GM19467 (cell line): Measurements from ENCODE around the gene DLX2.

Experiments used
- ATAC-seq: cut with Tn5 transposase; IDR thresholded peaks from one replicate; pipeline ENCODE4 v1.9.1; 2021; ENCODE audit warnings: mild to moderate bottlenecking, moderate library complexity; ENCODE audit not compliant: unreplicated experiment

Gene DLX2

GRCh38 chr2:172094294-172095145, 8.2 kb downstream of the DLX2 start:
- no peak for ATAC-seq

- ATAC-seq = no peak
Measured at GRCh38 chr2:172093416-172094293, 9.0 kb downstream of the DLX2 start.

- no peak for ATAC-seq
Measured at GRCh38 chr2:172092716-172093415, 9.8 kb downstream of the DLX2 start.

- ATAC-seq = no peak
Measured at GRCh38 chr2:172091761-172092566, 10.7 kb downstream of the DLX2 start.

DNA sequence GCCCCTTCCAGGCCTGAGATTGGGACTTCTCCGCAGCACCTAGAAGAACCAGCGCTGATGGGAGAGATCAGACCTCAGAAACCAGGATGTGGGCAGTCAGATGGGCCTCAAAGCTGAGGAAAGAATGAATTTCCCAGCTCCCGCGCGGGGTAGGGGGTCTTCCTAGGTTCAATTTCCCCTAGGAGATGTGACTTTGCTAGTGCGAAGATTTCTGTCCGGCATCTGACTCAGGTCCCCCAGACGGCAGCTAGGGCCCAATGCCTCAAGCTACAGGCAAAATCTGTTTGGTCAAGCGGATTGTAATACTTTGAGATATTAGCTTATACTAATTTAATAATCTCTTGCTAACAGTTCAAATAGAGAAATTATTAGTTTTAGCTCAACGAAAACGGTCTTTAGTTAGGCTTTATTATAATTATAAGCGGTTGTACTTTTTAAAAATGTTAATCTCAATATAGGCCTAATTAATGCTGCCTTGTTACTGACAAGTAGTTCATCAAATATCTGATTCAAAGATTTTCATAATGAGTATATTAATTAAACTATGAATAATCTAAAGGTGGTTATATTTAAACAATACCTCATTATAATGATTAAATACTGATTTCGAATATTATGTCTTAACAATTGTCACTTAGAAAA, 11.6 kb downstream of the DLX2 start:
- ATAC-seq = no peak

- no peak for ATAC-seq
Measured at GRCh38 chr2:172090044-172090961, 12.4 kb downstream of the DLX2 start.

DNA sequence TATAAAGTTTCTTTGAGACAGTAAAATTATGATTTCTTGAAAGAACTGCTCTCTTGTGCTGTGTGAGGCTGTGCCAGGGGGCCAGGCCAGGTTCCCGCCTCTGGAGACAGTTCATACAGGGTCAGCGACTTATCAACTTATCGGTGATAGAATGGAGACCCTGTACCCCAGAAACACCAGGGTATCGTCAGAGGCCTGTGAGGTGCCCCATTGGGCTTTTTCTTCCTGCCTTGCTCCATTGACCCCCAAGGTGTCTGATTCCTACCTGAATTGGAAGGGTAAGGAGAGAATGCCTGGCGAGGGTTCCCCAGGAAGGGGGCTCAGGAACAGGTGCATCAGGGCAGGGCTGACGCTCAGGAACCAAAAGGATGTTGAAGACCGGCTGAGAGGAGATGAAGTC, 13.1 kb downstream of the DLX2 start:
- no peak for ATAC-seq

DNA sequence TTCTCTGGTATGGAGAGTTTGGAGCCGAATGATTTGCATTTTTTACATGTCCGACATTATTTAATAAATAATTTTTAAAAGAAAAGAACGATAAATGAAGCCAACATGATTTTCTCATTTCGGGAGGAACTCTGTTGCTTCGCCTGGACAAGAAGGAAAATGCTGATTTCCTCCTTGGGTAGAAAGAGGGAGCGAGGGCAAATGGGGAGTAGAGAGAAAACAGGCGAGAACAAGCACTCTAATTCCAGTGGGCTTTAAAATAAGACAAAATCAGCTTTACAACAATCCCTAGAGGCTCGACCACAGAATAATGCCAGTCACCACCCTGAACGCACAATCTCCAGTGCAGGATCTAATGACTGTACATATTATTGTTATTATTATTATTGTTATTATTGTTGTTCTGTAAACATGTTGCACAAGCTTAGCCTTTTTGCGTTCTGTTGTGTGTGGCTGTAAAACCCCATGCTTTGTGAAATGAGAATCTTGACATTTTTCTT, 13.6 kb downstream of the DLX2 start:
- no peak for ATAC-seq

DNA sequence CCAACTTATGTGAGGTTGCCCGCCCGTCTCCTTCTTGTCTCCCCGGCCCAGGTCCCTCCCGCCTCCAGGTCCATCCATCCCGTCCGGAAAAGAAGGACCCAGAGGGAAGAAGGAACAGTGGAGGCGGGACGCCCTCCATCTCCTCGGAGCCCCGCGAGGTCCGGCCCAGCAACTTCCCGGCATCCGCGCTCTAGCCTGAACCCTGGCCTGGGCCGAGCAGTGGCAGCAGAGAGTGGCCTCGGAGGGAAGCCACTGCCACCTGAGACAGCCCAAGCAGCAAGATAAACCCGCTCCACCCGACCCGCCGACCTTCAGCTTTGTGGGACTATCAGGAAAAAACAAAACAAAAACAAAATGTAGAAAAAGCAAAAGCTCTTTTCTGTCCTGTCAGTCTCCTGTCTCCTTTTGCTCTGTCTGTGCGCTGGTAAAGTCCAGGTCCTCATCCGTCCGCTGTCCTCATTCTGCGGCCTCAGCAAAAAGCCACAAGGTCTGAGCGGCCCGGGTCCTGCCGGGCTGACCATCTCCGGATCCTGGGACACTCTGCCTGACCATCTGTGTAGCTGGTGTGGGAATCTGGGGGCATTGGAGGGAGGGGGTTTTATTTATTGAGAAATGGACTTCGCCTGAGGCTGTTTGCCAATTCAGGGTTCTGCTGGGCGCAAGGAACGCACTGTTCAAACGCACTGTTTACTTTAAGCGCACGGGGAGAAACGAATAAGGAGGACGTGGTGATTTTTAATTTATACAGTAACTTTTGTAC, 14.3 kb downstream of the DLX2 start:
- ATAC-seq = no peak

DNA sequence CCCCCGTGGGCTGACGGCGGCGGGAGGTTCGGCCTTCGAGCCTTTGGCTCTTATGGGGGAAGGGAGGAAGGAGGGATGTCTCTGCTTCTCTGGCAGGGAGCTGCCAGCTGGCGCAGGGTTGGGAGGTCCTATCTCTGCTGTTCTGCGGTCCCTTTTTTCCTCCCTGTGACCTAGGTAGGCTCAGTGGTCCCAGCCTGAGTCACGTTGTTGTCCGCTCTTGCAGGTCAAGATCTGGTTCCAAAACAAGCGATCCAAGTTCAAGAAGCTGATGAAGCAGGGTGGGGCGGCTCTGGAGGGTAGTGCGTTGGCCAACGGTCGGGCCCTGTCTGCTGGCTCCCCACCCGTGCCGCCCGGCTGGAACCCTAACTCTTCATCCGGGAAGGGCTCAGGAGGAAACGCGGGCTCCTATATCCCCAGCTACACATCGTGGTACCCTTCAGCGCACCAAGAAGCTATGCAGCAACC, 14.9 kb downstream of the DLX2 start:
- no peak for ATAC-seq

- no peak for ATAC-seq
Measured at GRCh38 chr2:172087207-172087779, 15.4 kb downstream of the DLX2 start.

DNA sequence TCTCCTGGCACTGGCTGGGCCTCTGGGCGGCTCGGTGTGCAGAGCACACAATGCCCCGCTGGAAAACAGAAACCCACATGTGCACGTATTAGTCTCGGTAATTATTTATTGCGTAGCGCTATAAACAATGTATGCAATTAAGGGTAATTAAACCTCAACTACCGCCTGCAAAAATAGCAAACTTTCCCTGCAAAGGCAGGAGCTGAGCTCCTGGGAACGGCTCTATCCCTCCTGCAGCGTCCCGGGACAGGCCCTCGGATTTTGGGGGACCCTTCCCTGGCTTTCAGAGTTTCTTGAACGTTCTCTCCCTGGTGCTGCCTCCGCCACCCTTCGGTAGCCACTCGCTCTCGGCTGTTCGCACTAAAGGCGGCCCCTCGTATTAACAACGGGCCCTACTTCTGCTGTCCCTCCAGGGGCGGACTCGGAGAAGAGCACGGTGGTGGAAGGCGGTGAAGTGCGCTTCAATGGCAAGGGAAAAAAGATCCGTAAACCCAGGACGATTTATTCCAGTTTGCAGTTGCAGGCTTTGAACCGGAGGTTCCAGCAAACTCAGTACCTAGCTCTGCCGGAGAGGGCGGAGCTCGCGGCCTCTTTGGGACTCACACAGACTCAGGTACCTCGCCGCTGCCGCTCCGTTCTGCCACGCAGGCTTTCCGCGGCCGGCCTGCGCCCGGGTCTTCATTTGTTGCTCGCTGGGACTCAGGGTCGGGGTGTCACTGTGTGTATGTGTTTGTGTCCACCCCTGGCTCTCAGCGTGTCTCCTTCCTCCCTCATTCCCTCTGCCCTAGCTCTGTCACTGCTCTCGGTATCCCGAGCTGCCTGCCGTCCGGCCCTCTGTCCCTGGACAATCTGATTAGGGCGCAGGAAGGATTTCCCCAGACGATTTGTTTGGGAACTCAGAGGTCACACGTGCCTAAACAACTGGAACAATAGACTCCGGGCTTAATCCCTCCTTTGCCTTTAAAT, 16.2 kb downstream of the DLX2 start:
- no peak for ATAC-seq

- peak; percentile 19 for ATAC-seq
Measured at GRCh38 chr2:172085460-172086159, 17.1 kb downstream of the DLX2 start, which contains the start of gene DLX1. DLX1 (plus strand) TSS chr2:172085507; CDS start chr2:172085678, 171 bp downstream.

DNA sequence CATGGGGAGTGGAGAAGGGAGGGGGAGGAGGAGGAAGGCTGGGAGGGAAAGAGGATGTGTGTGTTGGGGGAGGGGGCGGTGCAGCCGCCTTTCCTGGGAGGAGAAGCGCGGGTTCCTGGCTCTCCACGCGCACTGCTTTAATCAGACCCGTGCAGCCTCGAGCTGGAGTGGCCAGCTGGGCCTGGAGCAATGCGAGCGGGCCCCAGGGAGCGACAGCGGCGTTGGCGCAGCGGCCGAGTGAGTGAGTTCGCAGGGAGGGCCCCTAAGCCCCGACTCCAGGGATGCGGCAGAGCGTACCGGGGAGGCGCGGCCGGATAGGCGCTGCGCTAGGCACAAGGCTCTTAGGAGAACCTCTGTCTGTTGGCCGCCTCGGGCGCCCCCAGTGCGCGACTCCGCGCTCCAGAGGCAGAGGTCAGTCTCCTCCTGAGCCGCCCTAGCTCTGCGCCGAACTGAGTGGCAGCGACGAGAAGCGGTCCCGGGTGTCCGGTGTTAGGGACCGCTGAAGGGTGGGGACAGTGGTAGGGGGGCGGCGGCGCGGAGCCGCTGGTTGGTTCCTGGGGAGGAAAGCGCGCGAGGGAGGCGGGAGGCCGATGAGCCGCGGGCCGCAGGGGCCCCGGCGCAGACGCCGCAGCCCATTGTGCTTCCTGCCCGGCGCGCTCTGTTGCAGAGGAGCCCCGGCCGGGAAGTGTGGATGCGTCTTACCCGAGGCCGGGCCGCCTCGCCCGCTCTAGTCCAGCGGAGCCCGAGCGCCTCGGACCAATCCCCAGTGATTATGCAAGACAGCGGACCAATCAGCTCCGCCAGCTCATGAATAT, 17.8 kb downstream of the DLX2 start:
- peak; percentile 86 for ATAC-seq

DNA sequence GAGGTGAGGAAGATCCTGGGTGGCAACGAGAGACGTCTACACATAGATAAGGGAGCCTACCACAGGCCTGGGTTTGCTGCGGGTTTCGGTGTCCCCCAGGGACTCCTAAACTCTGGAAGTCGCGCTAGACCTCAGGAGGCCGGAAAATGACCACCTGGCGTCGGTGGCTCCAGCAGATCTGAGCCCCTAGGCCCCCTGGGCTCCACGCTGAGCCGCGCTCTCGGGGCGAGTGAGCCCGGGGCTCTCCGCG, 18.4 kb downstream of the DLX2 start:
- no peak for ATAC-seq
